HEK293T (cell line): ENCODE results near the gene FZR1.

ENCODE experiments used
- CTCF ChIA-PET: fragments of 350-600 bp; formaldehyde crosslinking; extraction: SDS; loops from one replicate; lab custom pipeline; 2021; ENCODE audit warnings: antibody characterized with exemption, inconsistent platforms; lab: Yijun Ruan, JAX
- POLR2A ChIA-PET: fragments of 350-600 bp; formaldehyde crosslinking; extraction: SDS; loops from one replicate; lab custom pipeline; 2020; ENCODE audit warnings: antibody characterized with exemption, inconsistent platforms; lab: Yijun Ruan, JAX
- DNase-seq: peaks from one replicate; pipeline ENCODE4 v3.0.0; 2012; ENCODE audit warnings: mixed read lengths; ENCODE audit errors: extremely low spot score
- ARNT ChIP-seq: fragments of 450-650 bp; IDR thresholded peaks from 2 replicates; pipeline ENCODE4 v1.6.1; 2017; ENCODE audit warnings: mild to moderate bottlenecking
- BHLHE40 ChIP-seq: fragments of 450-650 bp; IDR thresholded peaks from 2 replicates; pipeline ENCODE4 v1.6.1; 2016; ENCODE audit warnings: mild to moderate bottlenecking, moderate library complexity, borderline replicate concordance
- CTBP1 ChIP-seq: fragments of 450-650 bp; IDR thresholded peaks from 2 replicates; pipeline ENCODE4 v1.6.1; 2016; ENCODE audit warnings: borderline replicate concordance
- ELF4 ChIP-seq: fragments of 450-650 bp; IDR thresholded peaks from 2 replicates; pipeline ENCODE4 v1.6.1; 2017; ENCODE audit warnings: antibody characterized with exemption
- FOXA1 ChIP-seq: fragments of 450-650 bp; IDR thresholded peaks from 2 replicates; pipeline ENCODE4 v1.6.1; 2016; ENCODE audit warnings: mild to moderate bottlenecking
- FOXK2 ChIP-seq: fragments of 450-650 bp; IDR thresholded peaks from 2 replicates; pipeline ENCODE4 v1.6.1; 2016; ENCODE audit warnings: mild to moderate bottlenecking
- FOXM1 ChIP-seq: fragments of 450-650 bp; IDR thresholded peaks from 2 replicates; pipeline ENCODE4 v1.6.1; 2017; ENCODE audit warnings: mild to moderate bottlenecking, borderline replicate concordance
- HDGF ChIP-seq: fragments of 450-650 bp; IDR thresholded peaks from 2 replicates; pipeline ENCODE4 v1.6.1; 2017; ENCODE audit warnings: antibody characterized with exemption, borderline replicate concordance
- L3MBTL2 ChIP-seq: fragments of 450-650 bp; conservative IDR thresholded peaks from 2 replicates; pipeline ENCODE4 v1.6.1; 2016; ENCODE audit warnings: mild to moderate bottlenecking
- LEF1 ChIP-seq: fragments of 450-650 bp; IDR thresholded peaks from 2 replicates; pipeline ENCODE4 v1.6.1; 2017; ENCODE audit warnings: mild to moderate bottlenecking, borderline replicate concordance
- NFRKB ChIP-seq: fragments of 450-650 bp; IDR thresholded peaks from 2 replicates; pipeline ENCODE4 v1.6.1; 2016; ENCODE audit warnings: mild to moderate bottlenecking, moderate library complexity
- SP1 ChIP-seq: fragments of 450-650 bp; IDR thresholded peaks from 2 replicates; pipeline ENCODE4 v1.6.1; 2017
- SUZ12 ChIP-seq: fragments of 450-650 bp; IDR thresholded peaks from 2 replicates; pipeline ENCODE4 v1.6.1; 2016; ENCODE audit warnings: mild to moderate bottlenecking
- TARDBP ChIP-seq: fragments of 450-650 bp; IDR thresholded peaks from 2 replicates; pipeline ENCODE4 v1.6.1; 2016
- ZNF384 ChIP-seq: fragments of 450-650 bp; IDR thresholded peaks from 2 replicates; pipeline ENCODE4 v1.6.1; 2016
- TF ChIP-seq, protein P1 (sequence below): fragments of 450-650 bp; IDR thresholded peaks from 2 replicates; pipeline ENCODE4 v1.6.1; 2016

The FZR1 gene

DNA sequence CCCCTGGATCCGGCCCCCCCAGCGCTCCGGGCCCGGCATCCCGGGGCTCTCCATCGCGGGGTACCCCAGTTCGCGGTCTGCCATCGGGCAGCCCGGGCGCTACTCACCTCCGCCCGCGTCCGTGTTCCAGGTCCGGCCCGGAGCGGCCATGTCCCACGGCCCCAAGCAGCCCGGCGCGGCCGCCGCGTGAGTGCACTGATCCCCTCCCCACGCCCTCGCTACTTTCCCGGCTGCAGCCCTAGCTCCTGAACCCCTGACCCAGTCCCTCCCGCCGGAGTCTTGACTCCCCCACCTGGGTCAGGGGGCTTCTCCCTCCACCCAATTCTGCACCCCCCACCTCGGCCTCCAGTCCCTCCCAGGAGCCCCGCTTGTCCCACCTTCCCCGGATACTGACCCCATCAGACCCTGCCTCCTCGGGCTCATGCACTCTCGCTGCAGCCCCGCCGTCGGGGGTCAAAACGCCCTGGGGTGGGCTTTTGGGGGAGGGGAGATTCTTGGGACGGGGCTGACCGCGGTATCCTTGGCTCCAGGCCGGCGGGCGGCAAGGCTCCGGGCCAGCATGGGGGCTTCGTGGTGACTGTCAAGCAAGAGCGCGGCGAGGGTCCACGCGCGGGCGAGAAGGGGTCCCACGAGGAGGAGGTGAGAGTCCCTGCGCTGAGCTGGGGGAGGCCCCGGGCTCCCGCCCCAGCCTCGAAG lies 67.2 kb downstream of the FZR1 start:
- CTCF ChIA-PET: interaction anchor here (0.8 kb wide), 1 partner anchor 13 kb away, joined by 5 read pairs; no protein-coding TSS in a partner anchor
- DNase-seq: no peak
- TF ChIP-seq L3MBTL2 (peak; percentile 58), CTBP1 (no peak), FOXA1 (no peak), LEF1 (no peak)
- POLR2A ChIA-PET: interaction anchor here (0.6 to 1.2 kb wide), 6 partner anchors 11 to 29 kb away, joined by 3 to 8 read pairs (median 4); partner anchors contain the start of genes GIPC3 and MFSD12

DNA sequence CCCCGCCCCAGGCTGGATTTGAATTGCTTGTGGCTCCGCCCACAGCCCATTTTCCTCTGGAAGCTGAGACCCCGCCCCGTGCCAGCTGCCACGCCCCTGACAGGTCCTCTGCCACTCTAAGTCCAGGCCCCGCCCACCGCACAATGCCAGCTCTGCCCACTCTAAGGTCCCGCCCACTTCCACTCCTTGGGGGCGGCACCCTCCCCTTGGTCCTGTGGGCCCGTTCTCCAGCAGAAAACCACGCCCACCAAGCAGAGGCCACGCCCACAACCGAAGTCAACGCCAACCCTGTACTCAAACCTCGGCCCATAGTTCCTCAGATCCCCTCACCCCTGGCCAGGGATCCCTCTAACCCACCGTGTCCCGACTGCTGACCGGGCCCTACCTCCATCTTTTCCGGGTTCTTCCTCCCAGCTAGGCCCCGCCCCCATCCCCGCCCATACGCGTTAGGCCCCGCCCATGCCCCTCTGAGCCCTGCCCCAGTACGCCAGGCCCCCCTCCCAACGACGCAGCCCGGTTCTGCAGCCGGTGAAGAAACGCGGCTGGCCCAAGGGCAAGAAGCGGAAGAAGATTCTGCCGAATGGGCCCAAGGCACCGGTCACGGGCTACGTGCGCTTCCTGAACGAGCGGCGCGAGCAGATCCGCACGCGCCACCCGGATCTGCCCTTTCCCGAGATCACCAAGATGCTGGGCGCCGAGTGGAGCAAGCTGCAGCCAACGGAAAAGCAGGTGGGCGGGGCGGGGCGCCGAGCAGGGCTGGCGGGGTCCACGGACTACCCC lies 67.9 kb downstream of the FZR1 start:
- ChIA-PET POLR2A (interaction anchor here (0.6 to 1.2 kb wide), 6 partner anchors 10 to 29 kb away, joined by 3 to 8 read pairs (median 4); partner anchors contain the start of genes GIPC3 and MFSD12), CTCF (interaction anchor here (0.8 kb wide), 1 partner anchor 13 kb away, joined by 5 read pairs; no protein-coding TSS in a partner anchor)
- peak; percentile 98 for DNase-seq
- TF ChIP-seq HDGF (peak; percentile 94), CTBP1 (no peak), LEF1 (no peak), SP1 (peak; percentile 88), BHLHE40 (no peak), FOXM1 (no peak)
- TF ChIP-seq, protein P1, sequence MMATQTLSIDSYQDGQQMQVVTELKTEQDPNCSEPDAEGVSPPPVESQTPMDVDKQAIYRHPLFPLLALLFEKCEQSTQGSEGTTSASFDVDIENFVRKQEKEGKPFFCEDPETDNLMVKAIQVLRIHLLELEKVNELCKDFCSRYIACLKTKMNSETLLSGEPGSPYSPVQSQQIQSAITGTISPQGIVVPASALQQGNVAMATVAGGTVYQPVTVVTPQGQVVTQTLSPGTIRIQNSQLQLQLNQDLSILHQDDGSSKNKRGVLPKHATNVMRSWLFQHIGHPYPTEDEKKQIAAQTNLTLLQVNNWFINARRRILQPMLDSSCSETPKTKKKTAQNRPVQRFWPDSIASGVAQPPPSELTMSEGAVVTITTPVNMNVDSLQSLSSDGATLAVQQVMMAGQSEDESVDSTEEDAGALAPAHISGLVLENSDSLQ: peak; percentile 97

DNA sequence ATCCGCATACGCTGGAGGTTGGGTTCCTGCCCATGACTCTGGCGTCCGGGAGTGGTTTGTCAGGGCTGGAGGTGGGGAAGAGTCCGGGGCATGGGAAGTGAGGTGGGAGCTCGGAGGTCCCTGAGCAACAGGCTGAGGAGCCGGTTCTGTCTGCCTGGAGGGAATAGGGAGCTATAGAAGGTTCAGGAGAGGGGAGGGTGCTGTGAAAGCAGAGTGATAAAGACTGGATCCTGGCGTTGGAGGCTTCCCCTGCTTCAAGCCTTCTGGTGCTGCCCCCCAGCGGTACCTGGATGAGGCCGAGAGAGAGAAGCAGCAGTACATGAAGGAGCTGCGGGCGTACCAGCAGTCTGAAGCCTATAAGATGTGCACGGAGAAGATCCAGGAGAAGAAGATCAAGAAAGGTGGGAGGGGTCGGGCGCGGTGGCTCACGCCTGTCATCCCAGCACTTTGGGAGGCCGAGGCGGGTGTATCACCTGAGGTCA lies 69.2 kb downstream of the FZR1 start:
- DNase-seq: peak; percentile 41
- CTCF ChIA-PET: interaction anchor here (0.6 to 2.0 kb wide), 7 partner anchors 9 to 75 kb away, joined by 3 to 10 read pairs (median 4); no protein-coding TSS in a partner anchor
- POLR2A ChIA-PET: no interaction called here
- no peak for TF ChIP-seq FOXM1
- no peak for TF ChIP-seq BHLHE40
- no peak for TF ChIP-seq ZNF384
- no peak; the same call in 1 of the 2 replicates for TF ChIP-seq CTBP1
- no peak for TF ChIP-seq FOXK2
- no peak for TF ChIP-seq SP1
- no peak for TF ChIP-seq FOXA1
- no peak for TF ChIP-seq NFRKB
- TF ChIP-seq, protein P1: no peak
- TF ChIP-seq SUZ12: no peak
- no peak for TF ChIP-seq ELF4
- TF ChIP-seq TARDBP: no peak
- no peak for TF ChIP-seq LEF1
- TF ChIP-seq ARNT: no peak
- no peak for TF ChIP-seq HDGF
- no peak for TF ChIP-seq L3MBTL2

DNA sequence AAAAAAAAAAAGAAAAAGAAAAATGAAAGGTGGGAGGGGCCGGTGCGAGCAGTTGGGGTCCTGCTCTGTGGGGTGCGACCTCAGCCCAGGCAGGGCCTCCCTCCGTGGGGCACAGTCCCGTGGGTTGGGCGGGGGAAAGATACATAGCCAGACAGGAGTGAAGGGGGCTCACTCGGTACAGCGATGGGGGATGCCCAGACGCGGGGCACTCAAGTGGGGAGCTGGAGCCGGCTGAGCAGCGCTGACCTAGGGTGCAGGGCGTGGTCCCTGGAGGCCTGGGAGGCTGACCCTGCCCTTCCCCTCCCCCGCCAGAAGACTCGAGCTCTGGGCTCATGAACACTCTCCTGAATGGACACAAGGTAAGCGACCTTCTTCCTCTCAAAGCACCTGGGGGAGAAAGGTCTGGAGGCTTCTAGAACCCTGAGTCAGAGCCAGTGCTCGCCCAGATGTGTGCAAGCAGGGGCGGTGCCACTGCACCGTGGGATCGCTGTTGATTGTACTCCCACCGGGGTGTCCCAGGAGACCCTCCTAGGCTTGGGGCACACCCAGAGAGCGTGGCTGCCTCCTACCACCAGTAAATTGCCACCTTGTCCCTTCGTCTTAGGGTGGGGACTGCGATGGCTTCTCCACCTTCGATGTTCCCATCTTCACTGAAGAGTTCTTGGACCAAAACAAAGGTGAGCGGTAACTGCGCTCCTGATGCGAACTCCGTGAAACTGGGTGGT lies 70.0 kb downstream of the FZR1 start:
- ChIA-PET POLR2A (no interaction called here), CTCF (interaction anchor here (0.6 to 2.0 kb wide), 6 partner anchors 8 to 34 kb away, joined by 3 to 10 read pairs (median 4); no protein-coding TSS in a partner anchor)
- TF ChIP-seq FOXM1 (no peak), TARDBP (no peak), NFRKB (no peak), CTBP1 (no peak), SP1 (no peak), HDGF (no peak), SUZ12 (no peak), FOXK2 (no peak), ZNF384 (no peak), FOXA1 (no peak), L3MBTL2 (no peak), ARNT (no peak), ELF4 (no peak)
- TF ChIP-seq, protein P1: no peak
- no peak for DNase-seq
